ENCODE data around the gene PPP1R12A.
"Not testable (repeated sequence)": the region's sequence is repeated elsewhere in the genome, so short reads cannot be mapped to it uniquely, and the experiment has no call there.

DNA sequence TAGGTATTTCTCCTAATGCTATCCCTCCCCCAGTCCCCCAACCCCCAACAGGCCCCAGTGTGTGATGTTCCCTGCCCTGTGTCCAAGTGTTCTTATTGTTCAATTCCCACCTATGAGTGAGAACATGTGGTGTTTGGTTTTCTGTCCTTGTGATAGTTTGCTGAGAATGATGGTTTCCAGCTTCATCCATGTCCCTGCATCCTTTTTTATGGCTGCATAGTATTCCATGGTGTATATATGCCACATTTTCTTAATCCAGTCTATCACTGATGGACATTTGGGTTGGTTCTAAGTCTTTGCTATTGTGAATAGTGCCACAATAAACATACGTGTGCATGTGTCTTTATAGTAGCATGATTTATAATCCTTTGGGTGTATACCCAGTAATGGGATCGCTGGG is 7.9 kb upstream of the PPP1R12A start:
- TF ChIP-seq, protein P1, sequence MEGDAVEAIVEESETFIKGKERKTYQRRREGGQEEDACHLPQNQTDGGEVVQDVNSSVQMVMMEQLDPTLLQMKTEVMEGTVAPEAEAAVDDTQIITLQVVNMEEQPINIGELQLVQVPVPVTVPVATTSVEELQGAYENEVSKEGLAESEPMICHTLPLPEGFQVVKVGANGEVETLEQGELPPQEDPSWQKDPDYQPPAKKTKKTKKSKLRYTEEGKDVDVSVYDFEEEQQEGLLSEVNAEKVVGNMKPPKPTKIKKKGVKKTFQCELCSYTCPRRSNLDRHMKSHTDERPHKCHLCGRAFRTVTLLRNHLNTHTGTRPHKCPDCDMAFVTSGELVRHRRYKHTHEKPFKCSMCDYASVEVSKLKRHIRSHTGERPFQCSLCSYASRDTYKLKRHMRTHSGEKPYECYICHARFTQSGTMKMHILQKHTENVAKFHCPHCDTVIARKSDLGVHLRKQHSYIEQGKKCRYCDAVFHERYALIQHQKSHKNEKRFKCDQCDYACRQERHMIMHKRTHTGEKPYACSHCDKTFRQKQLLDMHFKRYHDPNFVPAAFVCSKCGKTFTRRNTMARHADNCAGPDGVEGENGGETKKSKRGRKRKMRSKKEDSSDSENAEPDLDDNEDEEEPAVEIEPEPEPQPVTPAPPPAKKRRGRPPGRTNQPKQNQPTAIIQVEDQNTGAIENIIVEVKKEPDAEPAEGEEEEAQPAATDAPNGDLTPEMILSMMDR (IDR thresholded peaks at IDR 0.05; ENCODE audit: low read depth, low read length): not testable (repeated sequence)
- not testable (repeated sequence) for TF ChIP-seq POLR2A (IDR thresholded peaks at IDR 0.05; ENCODE audit: extremely low read depth, insufficient read length)
- TF ChIP-seq, protein P2, sequence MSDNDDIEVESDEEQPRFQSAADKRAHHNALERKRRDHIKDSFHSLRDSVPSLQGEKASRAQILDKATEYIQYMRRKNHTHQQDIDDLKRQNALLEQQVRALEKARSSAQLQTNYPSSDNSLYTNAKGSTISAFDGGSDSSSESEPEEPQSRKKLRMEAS (IDR thresholded peaks at IDR 0.05; ENCODE audit: low read depth, low read length): not testable (repeated sequence)
